ENCODE data around the gene MYO5C. TPM values are rescaled to one million over a fixed set of nuclear protein-coding genes. Genes with fewer than 3 reads are reported as not detected.
A peak's percentile ranks its signal among the peaks of the same experiment; 100 is the strongest.

The MYO5C gene
- total RNA-seq, 4 donors from 2014 or later: 1.2 to 4.3 (median 2.9) TPM

GRCh38 chr15:52306270-52306669 is 10.7 kb upstream of the MYO5C start:
- no peaks in the 10 kb centered on the region for H3K4me1 ChIP-seq
- intact Hi-C loops (cut with DNase I; ENCODE audit: low total_unique reads) (no loop called here), in situ Hi-C loops (cut with MboI; ENCODE audit: low sequenced_read_pairs in 4 of 4) (no loop called here)
- ATAC-seq: no peak
- no peaks in the 10 kb centered on the region for H3K36me3 ChIP-seq
- no peak for DNase-seq
- TF ChIP-seq CTCF (IDR thresholded peaks at IDR 0.05 in 4 of 5, conservative IDR thresholded peaks at IDR 0.05 in 1 of 5) (no peak), POLR2A (IDR thresholded peaks at IDR 0.05) (no peak)
- no peaks in the 10 kb centered on the region for H3K27me3 ChIP-seq
- H3K9me3 ChIP-seq: no peaks in the 10 kb centered on the region
- no peak overlapping the region for H3K4me3 ChIP-seq
- H3K27ac ChIP-seq: no peak overlapping the region

- Histone ChIP-seq H3K9me3 (no peaks in the 10 kb centered on the region), H3K36me3 (no peaks in the 10 kb centered on the region), H3K27me3 (no peaks in the 10 kb centered on the region), H3K4me3 (no peak overlapping the region), H3K27ac (peak overlapping the region in 2 of 4 donors; percentile 20 to 38), H3K4me1 (no peaks in the 10 kb centered on the region)
- intact Hi-C loops (cut with DNase I; ENCODE audit: low total_unique reads): no loop called here
- TF ChIP-seq POLR2A (IDR thresholded peaks at IDR 0.05): no peak
- no peak for TF ChIP-seq CTCF (IDR thresholded peaks at IDR 0.05 in 4 of 5, conservative IDR thresholded peaks at IDR 0.05 in 1 of 5)
- DNase-seq: no peak
- no peak for ATAC-seq
- in situ Hi-C loops (cut with MboI; ENCODE audit: low sequenced_read_pairs in 4 of 4): no loop called here
These were observed 7.6 kb upstream of the MYO5C start for GRCh38 chr15:52303093-52303772.

- TF ChIP-seq POLR2A (IDR thresholded peaks at IDR 0.05) (no peak), CTCF (IDR thresholded peaks at IDR 0.05 in 4 of 5, conservative IDR thresholded peaks at IDR 0.05 in 1 of 5) (no peak)
- Histone ChIP-seq H3K4me3 (no peak overlapping the region), H3K27me3 (no peaks in the 10 kb centered on the region), H3K4me1 (no peaks in the 10 kb centered on the region), H3K27ac (no peak overlapping the region), H3K36me3 (no peaks in the 10 kb centered on the region), H3K9me3 (no peaks in the 10 kb centered on the region)
- no peak for DNase-seq
- in situ Hi-C loops (cut with MboI; ENCODE audit: low sequenced_read_pairs in 4 of 4) (no loop called here), intact Hi-C loops (cut with DNase I; ENCODE audit: low total_unique reads) (no loop called here)
- no peak for ATAC-seq
These were observed 5.8 kb upstream of the MYO5C start for GRCh38 chr15:52301265-52301847.

GRCh38 chr15:52294881-52295420 is 653 bp downstream of the MYO5C start:
- peak overlapping the region; percentile 56 to 72 (median 65) for H3K4me3 ChIP-seq
- intact Hi-C loops (cut with DNase I; ENCODE audit: low total_unique reads) (no loop called here), in situ Hi-C loops (cut with MboI; ENCODE audit: low sequenced_read_pairs in 4 of 4) (no loop called here)
- ATAC-seq: peak in 1 of 2 donors; percentile 17
- TF ChIP-seq CTCF (IDR thresholded peaks at IDR 0.05 in 4 of 5, conservative IDR thresholded peaks at IDR 0.05 in 1 of 5) (no peak), POLR2A (IDR thresholded peaks at IDR 0.05) (no peak)
- no peaks in the 10 kb centered on the region for H3K27me3 ChIP-seq
- H3K27ac ChIP-seq: peak overlapping the region; percentile 48 to 75 (median 66)
- no peak for DNase-seq
- H3K36me3 ChIP-seq: no peaks in the 10 kb centered on the region
- no peaks in the 10 kb centered on the region for H3K9me3 ChIP-seq
- H3K4me1 ChIP-seq: peaks cover 4 to 5% of the 10 kb centered on the region in 2 donors

Measured in gastrocnemius medialis (tissue), 4 donors.